Measurements from ENCODE around the gene DOP1A. TPM values are rescaled to one million over a fixed set of nuclear protein-coding genes. Genes with fewer than 3 reads are reported as not detected.

DOP1A gene
- total RNA-seq, 4 donors from 2014 or later, result 30.6 to 43.5 (median 37.9) TPM

- peak within 1 kb of the TSS; percentile 65 to 91 (median 75) for H3K27ac ChIP-seq
- H3K36me3 ChIP-seq, result no peaks in the 10 kb centered on the region
- H3K9me3 ChIP-seq, result no peaks in the 10 kb centered on the region
- DNase-seq (ENCODE audit: low spot score in 2 of 2), result peak; percentile 83 to 92
- H3K4me3 ChIP-seq, result peak within 1 kb of the TSS; percentile 74 to 95 (median 82)
- H3K27me3 ChIP-seq, result no peaks in the 10 kb centered on the region
- peak in 1 of 2 donors; percentile 68 for TF ChIP-seq EP300 (IDR thresholded peaks at IDR 0.05)
- peak; percentile 95 to 98 (median 97) for TF ChIP-seq CTCF (IDR thresholded peaks at IDR 0.05)
- peak in 1 of 2 donors; percentile 37 for TF ChIP-seq POLR2A (IDR thresholded peaks at IDR 0.05)
- H3K4me1 ChIP-seq, result peaks cover 0 to 49% (median 7%) of the 10 kb centered on the region in 4 donors
- 3 to 6% methylated on average over 28 to 43 of the region's 48 CpGs for WGBS, 2 donors
These were observed 1.8 kb upstream of the DOP1A start, which contains the start of gene UBE3D for GRCh38 chr6:83065511-83066192. Gene UBE3D, minus strand, starts transcription at chr6:83065841. Its CDS starts 123 bp downstream, at chr6:83065718.

DNA sequence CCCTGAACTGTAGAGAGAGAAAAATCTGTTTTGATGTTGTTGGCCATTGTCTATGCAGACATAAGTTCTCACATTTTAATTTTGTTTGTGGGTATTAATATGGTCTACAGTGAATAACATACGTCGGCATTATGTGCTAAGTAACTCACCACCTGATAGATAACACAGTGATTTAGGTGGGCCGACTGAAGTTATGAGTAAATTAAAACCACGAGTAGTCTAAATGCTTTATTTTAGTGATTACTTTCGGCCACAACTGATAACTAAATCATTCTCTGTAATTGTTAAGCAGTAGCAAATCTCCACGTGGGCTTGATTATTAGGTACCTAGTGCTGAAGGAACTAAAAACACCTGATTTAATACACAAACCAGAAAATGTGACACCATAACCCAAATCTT is 1.1 kb downstream of the DOP1A start:
- DNase-seq (ENCODE audit: low spot score in 2 of 2), result no peak
- H3K4me1 ChIP-seq, result peaks cover 0 to 60% (median 7%) of the 10 kb centered on the region in 4 donors
- no peaks in the 10 kb centered on the region for H3K9me3 ChIP-seq
- peak overlapping the region in 3 of 4 donors; percentile 87 to 90 (median 89) for H3K27ac ChIP-seq
- peak overlapping the region in 3 of 4 donors; percentile 75 to 96 (median 83) for H3K4me3 ChIP-seq
- TF ChIP-seq EP300 (IDR thresholded peaks at IDR 0.05) (no peak), POLR2A (IDR thresholded peaks at IDR 0.05) (no peak), CTCF (IDR thresholded peaks at IDR 0.05) (no peak)
- WGBS, 2 donors, result 43 to 53% methylated on average over 6 of the region's 6 CpGs
- H3K36me3 ChIP-seq, result no peaks in the 10 kb centered on the region
- no peaks in the 10 kb centered on the region for H3K27me3 ChIP-seq

DNA sequence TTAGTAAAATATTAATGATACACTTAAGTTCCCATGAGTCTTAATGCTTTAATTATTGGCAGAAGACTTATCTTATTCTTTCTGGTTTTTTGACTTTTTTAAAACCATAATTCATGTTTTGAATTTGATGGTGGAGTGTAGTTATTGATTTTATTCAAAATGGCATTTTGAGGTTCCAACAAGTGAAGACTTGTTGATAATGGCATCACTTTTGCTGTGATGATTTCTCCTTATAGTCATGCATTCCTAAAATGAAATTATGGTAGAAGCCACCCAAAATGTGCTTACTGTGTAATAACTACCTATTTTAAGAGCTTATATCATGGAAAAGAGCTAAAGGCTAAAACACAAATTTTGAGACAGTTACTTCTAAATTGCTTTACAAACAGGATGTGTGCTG is 2.2 kb downstream of the DOP1A start:
- no peak overlapping the region for H3K27ac ChIP-seq
- H3K27me3 ChIP-seq, result no peaks in the 10 kb centered on the region
- H3K9me3 ChIP-seq, result no peaks in the 10 kb centered on the region
- DNase-seq (ENCODE audit: low spot score in 2 of 2), result no peak
- H3K4me1 ChIP-seq, result peaks cover 0 to 58% (median 7%) of the 10 kb centered on the region in 4 donors
- no peak for TF ChIP-seq EP300 (IDR thresholded peaks at IDR 0.05)
- no peak for TF ChIP-seq POLR2A (IDR thresholded peaks at IDR 0.05)
- no peak for TF ChIP-seq CTCF (IDR thresholded peaks at IDR 0.05)
- no peak overlapping the region for H3K4me3 ChIP-seq
- no peaks in the 10 kb centered on the region for H3K36me3 ChIP-seq

GRCh38 chr6:83071023-83071422 is 3.6 kb downstream of the DOP1A start:
- Histone ChIP-seq H3K36me3 (no peaks in the 10 kb centered on the region), H3K27ac (peak overlapping the region in 2 of 4 donors; percentile 32 to 41), H3K4me1 (peaks cover 0 to 51% (median 7%) of the 10 kb centered on the region in 4 donors), H3K9me3 (no peaks in the 10 kb centered on the region), H3K4me3 (no peak overlapping the region), H3K27me3 (no peaks in the 10 kb centered on the region)
- TF ChIP-seq CTCF (IDR thresholded peaks at IDR 0.05) (no peak), POLR2A (IDR thresholded peaks at IDR 0.05) (no peak), EP300 (IDR thresholded peaks at IDR 0.05) (no peak)
- 67 to 78% methylated on average over 4 of the region's 4 CpGs for WGBS, 2 donors
- no peak for DNase-seq (ENCODE audit: low spot score in 2 of 2)

GRCh38 chr6:83071707-83072106 is 4.2 kb downstream of the DOP1A start:
- 78 to 95% methylated on average over 1 of the region's 1 CpG for WGBS, 2 donors
- Histone ChIP-seq H3K27ac (no peak overlapping the region), H3K4me1 (peaks cover 0 to 49% (median 7%) of the 10 kb centered on the region in 4 donors)

More at GRCh38 chr6:83071707-83072106, 4.2 kb downstream of the DOP1A start:
- Histone ChIP-seq H3K27me3 (no peaks in the 10 kb centered on the region), H3K4me3 (no peak overlapping the region), H3K9me3 (no peaks in the 10 kb centered on the region), H3K36me3 (no peaks in the 10 kb centered on the region)
- DNase-seq (ENCODE audit: low spot score in 2 of 2), result no peak
- TF ChIP-seq EP300 (IDR thresholded peaks at IDR 0.05) (no peak), POLR2A (IDR thresholded peaks at IDR 0.05) (no peak), CTCF (IDR thresholded peaks at IDR 0.05) (no peak)

All from tibial nerve (tissue), 4 donors.